ENCODE data around the gene ULBP1.
"Not testable (repeated sequence)": the region's sequence is repeated elsewhere in the genome, so short reads cannot be mapped to it uniquely, and the experiment has no call there.

Gene ULBP1

DNA sequence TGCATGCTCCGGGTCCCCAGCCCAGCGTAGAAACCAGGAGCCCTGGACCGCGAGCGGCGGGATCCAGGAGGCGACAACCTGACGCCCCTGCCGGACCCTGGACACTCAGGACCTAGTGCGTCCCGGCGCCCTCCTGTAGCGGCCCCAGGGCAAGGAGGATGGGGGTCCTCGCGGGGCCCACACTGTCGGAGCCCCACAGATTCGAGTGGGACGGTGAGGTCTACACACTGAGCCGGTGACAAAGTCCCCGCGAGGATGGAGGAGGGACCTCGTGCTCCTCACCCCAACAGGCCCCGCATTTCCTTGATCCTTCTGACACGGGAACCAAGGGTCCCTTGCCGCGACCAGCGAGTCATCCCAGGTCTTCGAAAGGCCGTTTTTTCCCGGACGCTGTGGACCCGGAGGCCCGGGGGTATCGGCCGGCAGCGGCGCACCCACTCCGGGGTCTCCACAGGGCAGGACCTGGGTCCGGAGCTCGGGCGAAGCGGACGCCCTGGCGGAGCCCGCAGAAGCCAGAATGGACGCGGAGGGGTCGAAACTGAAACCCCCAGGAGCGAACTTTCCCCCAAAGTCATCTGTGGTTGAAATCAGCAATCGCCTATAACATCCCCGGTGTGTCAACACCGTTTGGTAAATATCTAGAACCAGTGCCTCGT, 9.3 kb upstream of the ULBP1 start:
- DNase-seq = not testable (repeated sequence)

DNA sequence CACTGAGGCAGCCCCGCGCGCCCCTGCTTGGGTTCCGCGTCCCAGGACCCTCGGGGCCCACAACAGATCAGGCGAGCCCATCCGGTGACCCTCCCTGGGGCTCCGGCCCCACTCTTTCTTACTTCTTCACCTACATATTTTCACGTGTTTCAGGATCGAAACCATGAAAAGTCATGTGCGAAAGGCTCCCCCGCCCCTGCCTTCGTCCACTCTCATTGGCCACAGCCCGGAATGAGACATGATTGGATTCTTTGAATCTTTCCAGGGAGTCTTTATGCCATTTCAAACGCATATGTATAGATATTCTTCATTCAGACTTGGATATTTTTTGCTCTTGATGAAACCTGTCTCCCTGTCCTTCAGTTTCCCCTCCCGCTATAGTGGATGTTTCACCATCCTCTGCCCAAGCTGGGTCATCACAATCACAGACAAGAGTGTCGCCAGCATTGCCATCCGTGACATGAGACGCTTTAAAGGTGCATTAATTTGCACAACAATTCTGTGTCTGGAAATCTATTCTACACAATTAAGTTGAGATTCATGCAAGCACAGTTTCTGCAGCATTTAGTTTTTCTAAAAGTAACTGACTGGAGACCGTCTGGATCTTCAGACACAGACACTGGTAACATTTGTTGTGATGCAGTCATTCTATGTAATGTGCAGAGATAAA, 8.6 kb upstream of the ULBP1 start:
- not testable (repeated sequence) for DNase-seq

GRCh38 chr6:149955654-149956317, 8.0 kb upstream of the ULBP1 start:
- not testable (repeated sequence) for DNase-seq

- DNase-seq = not testable (repeated sequence)
Measured at GRCh38 chr6:149958124-149958523, 5.6 kb upstream of the ULBP1 start.

DNA sequence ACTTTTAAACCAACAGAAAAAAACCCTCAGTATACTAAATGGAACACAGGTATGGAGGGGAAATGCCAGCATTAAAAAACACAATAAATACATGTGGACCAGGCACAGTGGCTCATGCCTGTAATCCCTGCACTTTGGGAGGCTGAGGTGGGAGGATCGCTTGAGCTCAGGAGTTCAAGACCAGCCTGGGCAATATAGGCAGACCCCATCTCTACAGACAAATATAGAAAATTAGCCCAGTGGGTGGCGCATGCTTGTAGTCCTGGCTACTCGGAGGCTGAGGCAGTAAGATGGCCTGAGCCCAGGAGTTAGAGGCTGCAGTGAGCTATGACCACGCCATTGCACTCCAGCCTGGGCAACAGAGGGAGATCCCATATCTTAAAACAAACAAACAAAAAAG, 3.9 kb upstream of the ULBP1 start:
- not testable (repeated sequence) for DNase-seq

DNA sequence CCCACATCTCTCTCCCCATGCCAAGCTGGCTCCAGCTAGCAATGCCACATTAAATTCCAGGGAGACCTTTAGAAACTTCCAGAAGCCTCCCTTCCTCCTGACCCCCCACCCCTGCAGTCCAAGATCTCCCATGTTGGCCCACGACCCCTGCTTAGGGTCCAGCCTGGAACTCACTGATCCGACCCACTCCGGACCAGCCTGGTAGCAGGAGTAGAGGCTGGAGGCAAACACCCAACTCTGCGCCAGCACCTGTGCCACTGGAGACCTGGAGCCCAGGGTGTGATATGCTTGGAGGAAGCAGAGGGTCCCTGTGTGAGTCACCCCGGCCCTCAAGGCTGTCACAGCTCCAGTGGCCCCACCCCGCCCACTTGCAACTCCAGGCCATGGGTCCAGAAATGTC, 3.3 kb upstream of the ULBP1 start:
- DNase-seq = no peak

GRCh38 chr6:149961728-149962425, 1.9 kb upstream of the ULBP1 start:
- peak; percentile 52 for DNase-seq

DNA sequence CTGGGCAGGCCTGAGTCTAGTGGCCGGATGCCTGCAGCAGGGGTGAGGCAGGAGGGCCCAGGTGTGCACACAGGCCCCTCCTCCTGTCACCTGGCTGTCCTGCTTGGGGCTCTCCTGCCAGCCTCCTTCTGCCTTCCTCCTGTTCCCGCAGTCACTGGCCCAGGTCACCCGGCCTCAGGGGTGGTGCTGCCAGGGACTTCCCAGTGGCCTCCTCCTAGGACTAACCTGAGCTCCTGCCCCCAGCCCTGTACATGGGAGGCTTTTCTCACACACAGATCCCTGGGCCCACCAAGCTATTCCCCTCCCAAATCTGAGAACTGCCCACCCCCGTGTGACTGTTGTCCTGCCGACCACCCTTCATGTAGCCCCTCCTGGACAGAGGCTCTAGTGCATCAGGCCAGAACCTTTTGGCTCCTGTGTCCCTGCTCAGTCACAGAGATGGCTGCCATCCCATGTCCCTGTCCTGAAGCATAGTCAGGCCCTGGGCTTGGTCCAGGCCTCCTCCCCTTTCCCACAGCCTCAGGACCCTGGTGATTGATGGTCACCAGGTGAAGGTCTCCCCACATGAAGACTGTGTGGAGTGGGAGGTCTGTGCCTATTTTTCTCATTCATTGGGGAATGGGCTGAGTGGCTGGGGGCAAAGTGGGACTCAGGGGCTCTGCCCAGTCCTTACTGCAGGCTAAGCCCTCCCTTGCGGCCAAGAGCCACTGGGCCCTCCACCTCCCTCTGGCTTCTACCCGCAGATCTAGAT, 1.1 kb upstream of the ULBP1 start:
- no peak for DNase-seq

DNA sequence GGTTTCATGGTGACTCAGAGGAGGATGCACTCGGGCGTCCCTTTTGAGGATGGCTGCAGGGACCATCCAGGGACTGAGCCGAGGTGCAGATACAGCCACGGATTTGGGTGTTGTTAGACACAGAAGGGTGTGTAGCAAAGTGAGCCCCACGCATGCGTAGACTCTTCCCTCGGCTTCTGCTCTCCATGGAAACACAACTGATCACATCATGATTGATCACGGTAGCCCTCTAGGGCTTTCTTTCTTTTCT, 606 bp upstream of the ULBP1 start:
- DNase-seq = no peak

DNA sequence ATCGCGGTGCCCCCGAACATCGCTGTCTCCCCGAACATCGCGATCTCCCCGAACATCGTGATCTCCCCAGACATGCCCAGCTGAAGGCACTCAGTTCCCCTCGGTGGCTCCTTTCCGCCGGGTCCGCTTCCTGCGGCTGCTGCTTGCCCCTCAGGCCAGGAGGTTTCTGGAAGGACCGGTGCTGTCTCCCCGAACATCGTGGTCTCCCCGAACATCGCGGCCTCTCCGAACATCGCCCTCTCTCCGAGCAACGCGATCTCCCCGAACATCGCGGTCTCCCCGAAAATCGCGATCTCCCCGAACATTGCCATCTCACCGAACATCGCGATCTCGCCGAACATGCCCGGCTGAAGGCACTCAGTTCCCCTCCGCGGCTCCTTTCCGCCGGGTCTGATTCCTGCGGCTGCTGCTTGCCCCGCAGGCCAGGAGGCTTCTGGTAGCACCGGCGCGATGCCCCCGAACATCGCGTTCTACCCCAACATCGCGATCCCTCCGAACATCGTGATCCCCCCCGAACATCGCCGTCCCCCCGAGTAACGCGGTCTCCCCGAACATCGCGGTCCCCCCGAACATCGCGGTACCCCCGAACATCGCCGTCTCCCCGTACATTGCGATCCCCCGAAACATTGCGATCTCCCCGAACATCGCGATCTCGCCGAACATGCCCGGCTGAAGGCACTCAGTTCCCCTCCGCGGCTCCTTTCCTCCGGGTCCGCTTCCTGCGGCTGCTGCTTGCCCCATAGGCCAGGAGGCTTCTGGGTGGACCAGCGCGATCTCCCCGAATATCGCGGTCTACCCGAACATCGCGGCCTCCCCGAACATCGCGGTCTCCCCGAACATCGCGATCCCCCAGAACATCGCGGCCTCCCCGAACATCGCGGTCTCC, 808 bp downstream of the ULBP1 start:
- no peak for DNase-seq

DNA sequence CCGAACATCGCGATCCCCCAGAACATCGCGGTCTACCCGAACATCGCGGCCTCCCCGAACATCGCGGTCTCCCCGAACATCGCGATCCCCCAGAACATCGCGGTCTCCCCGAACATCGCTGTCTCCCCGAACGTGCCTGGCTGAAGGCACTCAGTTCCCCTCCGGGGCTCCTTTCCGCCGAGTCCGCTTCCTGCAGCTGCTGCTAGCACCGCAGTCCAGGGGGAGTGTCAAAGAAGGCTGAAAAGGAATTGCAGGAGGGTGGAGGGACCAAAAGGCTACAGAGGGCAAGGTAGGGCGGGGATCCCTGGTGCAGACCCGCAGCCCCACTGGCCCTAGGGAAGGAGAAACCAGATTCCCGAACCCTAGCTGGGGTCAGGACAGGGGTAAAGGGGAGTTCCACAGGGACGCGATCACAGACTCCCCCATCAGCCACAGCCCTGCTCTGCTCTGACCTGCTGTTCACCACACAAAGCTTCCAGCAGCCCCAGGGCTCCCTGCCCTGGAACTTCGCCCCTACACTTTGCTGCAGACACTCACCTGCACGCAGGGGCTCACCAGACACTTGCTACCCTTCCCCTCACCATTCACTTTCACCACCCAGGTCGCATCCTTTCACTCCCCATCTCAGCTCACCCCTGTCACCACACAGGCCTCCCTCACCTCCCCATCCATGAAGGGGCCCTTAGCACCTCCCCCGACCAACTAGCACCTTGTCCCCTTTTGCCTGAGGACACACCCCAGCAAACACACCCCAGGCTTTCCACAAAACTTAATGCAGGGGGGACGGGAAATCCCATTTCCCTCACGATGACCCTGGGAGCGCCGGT, 1.7 kb downstream of the ULBP1 start:
- no peak for DNase-seq

GRCh38 chr6:149966319-149966718, 2.6 kb downstream of the ULBP1 start:
- not testable (repeated sequence) for DNase-seq

- DNase-seq = no peak
Measured at GRCh38 chr6:149967591-149967990, 3.8 kb downstream of the ULBP1 start.

GRCh38 chr6:149967999-149968398, 4.3 kb downstream of the ULBP1 start:
- DNase-seq = not testable (repeated sequence)

DNA sequence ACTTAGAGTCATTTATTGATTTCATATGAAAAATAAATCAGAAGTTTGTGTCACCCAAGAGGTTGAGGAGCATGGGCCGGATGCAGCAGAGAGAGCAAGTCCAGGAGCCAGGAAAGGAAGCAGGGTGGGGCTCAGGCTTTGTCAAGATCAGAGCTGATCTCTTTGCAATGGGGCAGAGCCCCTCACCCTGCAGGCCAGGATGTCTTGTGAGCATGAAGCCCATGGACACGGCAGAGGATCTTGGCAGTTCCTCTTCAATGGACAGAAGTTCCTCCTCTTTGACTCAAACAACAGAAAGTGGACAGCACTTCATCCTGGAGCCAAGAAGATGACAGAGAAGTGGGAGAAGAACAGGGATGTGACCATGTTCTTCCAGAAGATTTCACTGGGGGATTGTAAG, 5.2 kb downstream of the ULBP1 start:
- DNase-seq = not testable (repeated sequence)

DNA sequence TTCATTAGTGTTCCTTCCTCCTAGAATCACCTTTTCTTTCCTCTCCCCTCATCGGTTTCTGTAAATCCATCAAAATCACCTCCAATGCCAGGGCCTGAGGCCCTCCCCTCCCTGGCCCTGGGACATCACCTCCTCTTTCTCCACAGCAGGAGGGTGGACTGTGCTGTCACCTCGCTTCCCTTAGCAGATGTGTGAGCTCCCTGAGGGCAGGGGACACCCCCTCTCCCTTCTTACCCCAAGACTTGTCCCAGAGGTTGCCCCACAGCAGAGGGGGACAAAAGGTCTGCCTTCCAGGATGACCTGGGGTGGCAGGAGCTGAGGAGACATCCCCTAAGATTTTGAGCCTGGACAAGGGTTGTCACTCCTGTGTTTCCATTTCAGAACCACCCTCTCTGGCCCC, 5.9 kb downstream of the ULBP1 start:
- no peak for DNase-seq

DNA sequence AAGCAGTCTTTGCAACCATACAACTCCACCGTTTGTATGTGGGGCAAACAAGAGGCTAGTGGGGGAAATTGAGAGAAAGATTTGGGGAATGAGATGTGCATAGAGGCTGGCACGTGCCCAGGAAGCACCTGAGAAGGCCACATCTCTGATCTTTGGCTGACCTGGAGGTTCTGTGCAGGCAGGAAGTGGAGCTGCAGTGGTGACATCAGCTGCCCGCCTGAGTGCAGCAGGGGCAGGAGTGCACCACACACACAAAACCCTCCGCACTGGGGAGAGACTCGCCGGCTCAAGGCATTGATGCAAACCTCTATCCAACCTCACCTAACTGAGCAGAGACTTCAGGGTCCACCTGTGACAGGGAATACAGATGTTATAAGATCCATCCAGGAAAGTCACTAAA, 10.7 kb downstream of the ULBP1 start:
- DNase-seq = peak; percentile 80

DNA sequence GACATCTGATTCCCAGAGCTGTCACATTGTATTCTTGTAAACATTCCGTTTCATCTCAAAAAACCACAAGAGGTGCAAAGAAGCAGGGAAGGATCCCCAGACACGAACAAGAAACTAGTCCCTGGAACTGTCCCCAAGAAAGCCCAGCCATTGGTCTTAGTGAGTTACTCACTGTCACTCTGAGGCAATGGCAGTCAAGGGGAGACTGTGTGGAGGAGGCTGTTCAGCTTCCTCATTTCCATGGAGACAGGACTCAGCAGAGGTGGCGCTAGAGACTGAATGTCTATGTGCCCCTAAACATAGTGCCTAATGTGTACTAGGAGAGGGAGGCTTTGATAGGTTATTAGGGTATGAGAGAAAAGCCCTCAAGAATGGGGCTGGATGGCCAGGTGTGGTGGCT, 11.1 kb downstream of the ULBP1 start:
- DNase-seq = peak; percentile 68

DNA sequence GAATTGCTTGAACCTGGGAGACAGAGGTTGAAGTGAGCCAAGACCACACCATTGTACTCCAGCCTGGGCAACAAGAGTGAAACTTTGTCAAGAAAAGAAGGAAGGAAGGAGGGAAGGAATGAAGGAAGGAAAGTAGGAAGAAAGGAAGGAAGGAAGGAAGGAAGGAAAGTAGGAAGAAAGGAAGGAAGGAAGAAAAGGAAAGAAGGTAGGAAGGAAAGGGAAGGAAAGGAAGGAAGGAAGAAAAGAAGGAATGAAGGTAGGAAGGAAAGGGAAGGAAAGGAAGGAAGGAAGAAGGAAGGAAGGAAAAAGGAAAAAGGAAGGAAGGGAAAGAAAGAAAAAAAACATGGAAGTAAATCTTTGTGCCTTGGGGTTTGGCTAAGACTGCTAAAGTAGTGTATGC, 11.7 kb downstream of the ULBP1 start:
- no peak for DNase-seq

DNA sequence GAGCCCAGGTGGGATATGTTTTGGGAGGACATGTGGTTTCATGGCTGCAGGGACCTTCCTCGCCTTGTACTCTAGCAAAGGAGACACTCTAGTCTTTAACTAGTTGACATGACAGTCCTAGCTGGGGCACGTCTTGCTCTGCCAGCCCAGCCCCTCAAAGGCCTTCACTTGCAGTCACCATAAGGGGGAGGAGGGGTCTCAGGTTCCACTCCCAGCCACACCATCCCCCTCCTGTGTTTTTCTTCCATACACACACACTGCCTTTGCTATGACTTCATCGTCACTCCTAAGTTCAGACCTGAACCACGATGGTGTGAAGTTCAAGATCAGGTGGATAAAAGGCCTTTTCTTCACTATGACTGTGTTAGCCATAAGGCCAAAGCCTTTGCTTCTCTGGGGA, 13.5 kb downstream of the ULBP1 start:
- DNase-seq = no peak

- DNase-seq = no peak
Measured at GRCh38 chr6:149978610-149979009, 14.9 kb downstream of the ULBP1 start.

Measured in RPMI8226 (cell line).